Brain microvascular endothelial cell (primary cell): ENCODE data around the gene NFKB2.

Experiments
- DNase-seq: peaks from one replicate; pipeline ENCODE4 v3.0.0-alpha.2; 2020
- H3K27ac ChIP-seq: fragments of 250-450 bp; sonication (Bioruptor Pico); 2 replicates; pipeline ENCODE4 v1.5.1; 2020; ENCODE audit warnings: mild to moderate bottlenecking, moderate library complexity
- H3K27me3 ChIP-seq: fragments of 250-450 bp; sonication (Bioruptor Pico); replicated peaks from 2 replicates; pipeline ENCODE4 v1.5.1; 2020; ENCODE audit warnings: mild to moderate bottlenecking
- H3K36me3 ChIP-seq: fragments of 250-450 bp; sonication (Bioruptor Pico); replicated peaks from 2 replicates; pipeline ENCODE4 v1.5.1; 2020; ENCODE audit warnings: mild to moderate bottlenecking
- H3K4me3 ChIP-seq: 2 replicates; pipeline ENCODE4 v1.5.1; 2011; ENCODE audit warnings: low read depth, mild to moderate bottlenecking, control low read depth, low read length, moderate library complexity
- CTCF ChIP-seq: IDR thresholded peaks from 2 replicates; pipeline ENCODE4 v1.5.1; 2011; ENCODE audit warnings: low read depth, mild to moderate bottlenecking, moderate library complexity, low read length, control low read depth, inconsistent platforms; ENCODE audit errors: missing control alignments
- in situ Hi-C: cut with HindIII; loops from 2 replicates; pipeline ENCODE4 v1.10.0; 2017; ENCODE audit warnings: low sequenced_read_pairs, low pct_ligation_motif_present

Gene NFKB2

DNA sequence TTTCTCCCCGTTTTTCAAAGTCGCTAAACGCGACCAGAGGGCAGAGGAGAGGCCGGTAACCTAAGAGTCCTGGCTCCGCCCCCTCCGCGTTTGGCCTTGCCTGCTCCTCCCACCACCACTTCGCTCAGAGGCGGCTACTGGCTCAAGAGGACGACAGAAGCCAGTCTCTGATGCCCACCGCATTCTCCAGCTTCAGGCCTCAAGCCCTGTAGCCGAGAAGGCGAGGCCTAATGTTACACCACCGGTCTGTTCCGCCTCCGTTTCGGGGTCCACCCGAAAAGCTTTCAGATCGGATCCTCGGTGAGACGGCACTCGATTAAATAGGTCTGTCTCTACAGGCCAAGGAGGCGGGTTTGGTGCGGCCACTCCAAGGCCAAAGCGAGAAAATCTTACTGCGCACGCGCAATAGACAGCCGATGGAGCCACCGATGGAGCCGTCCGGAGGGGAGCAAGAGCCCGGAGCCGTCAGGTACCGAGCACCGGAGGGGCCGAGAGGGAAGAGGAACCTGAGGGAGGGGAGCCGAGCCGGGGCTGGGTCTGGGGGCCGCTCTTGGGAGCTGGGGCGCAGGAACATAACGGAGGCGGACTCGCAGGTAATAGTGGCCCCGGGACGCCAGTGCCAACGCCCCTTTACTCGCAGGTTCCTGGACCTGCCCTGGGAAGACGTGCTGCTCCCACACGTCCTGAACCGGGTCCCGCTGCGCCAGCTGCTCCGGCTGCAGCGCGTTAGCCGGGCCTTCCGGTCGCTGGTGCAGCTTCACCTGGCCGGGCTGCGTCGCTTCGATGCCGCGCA, 25.4 kb downstream of the NFKB2 start, which contains the start of gene FBXL15:
Gene FBXL15, plus strand, starts transcription at position 123 of the 793 bp plus-strand sequence. Its CDS starts 294 bp downstream, at position 417.
- DNase-seq: peak; percentile 95
- H3K27ac ChIP-seq: peak within 1 kb of the TSS; percentile 44
- in situ Hi-C loops: no loop called here
- TF ChIP-seq CTCF: no peak
- H3K27me3 ChIP-seq: peaks cover 7% of the 10 kb centered on the region
- peaks cover 7% of the 10 kb centered on the region for H3K36me3 ChIP-seq
- H3K4me3 ChIP-seq: peak within 1 kb of the TSS; percentile 87

GRCh38 chr10:102421507-102421756, 25.9 kb downstream of the NFKB2 start:
- Histone ChIP-seq H3K27ac (peak overlapping the region; percentile 44), H3K4me3 (peak overlapping the region; percentile 87), H3K27me3 (peaks cover 7% of the 10 kb centered on the region), H3K36me3 (peaks cover 7% of the 10 kb centered on the region)
- no peak for DNase-seq
- no peak for TF ChIP-seq CTCF
- in situ Hi-C loops: no loop called here

DNA sequence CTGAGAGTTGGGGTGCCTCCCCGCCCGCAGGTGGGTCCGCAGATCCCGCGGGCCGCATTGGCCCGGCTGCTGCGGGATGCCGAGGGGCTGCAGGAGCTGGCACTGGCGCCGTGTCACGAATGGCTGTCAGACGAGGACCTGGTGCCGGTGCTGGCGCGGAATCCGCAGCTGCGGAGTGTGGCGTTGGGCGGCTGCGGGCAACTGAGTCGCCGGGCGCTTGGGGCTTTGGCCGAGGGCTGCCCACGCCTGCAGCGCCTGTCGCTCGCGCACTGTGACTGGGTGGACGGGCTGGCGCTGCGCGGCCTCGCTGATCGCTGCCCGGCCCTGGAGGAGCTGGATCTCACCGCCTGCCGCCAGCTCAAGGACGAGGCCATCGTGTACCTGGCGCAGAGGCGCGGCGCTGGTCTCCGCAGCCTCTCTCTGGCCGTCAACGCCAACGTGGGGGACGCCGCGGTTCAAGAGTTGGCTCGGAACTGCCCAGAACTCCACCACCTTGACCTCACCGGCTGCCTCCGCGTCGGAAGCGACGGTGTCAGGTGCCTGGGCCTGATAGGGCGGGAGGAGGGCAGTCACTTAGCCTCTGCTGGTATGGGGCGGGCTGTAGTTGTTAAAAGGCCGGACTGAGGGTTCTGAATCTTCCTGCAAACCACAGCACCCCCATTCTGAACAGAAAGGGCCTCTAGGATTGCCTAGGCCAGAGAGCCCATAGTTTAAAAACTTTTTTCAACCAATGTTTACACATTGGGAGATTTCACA, 26.4 kb downstream of the NFKB2 start:
- no peak for DNase-seq
- in situ Hi-C loops: no loop called here
- Histone ChIP-seq H3K36me3 (peaks cover 7% of the 10 kb centered on the region), H3K27ac (no peak overlapping the region), H3K4me3 (peak overlapping the region; percentile 87), H3K27me3 (peaks cover 7% of the 10 kb centered on the region)
- no peak for TF ChIP-seq CTCF

GRCh38 chr10:102422545-102423129, 27.1 kb downstream of the NFKB2 start:
- Histone ChIP-seq H3K4me3 (peak overlapping the region; percentile 87), H3K36me3 (peaks cover 7% of the 10 kb centered on the region), H3K27me3 (peaks cover 7% of the 10 kb centered on the region), H3K27ac (no peak overlapping the region)
- peak; percentile 45 for DNase-seq
- TF ChIP-seq CTCF: peak; percentile 91
- in situ Hi-C loops: no loop called here

DNA sequence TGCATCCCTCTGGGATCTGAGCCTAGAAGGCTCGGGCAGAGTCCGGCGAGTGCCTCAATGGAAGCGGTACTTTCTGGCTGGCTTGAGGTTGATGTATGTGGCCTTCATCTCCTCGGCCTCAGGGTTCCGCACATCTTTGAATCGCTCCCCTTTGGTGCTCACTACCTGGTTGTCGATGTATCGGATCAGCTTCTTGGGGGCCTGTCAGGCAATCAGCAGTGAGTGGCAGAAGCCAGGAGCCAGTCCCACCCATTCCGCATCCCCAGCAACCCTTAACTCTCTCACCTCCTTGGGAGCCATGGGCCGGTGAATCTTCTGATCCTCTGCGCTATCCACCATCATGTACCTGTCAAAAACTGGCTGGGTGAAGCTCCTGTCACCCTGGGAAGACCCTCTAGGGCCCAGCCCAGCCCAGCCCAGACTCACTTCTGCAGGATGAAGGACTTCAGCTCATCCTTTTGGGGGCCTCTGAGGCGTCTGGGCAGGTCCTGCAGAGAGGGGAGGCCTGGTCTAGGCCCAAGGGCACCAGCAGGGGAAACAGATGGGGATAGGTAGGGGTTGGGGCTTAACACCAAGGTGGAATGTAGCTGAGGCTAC, 28.0 kb downstream of the NFKB2 start:
- Histone ChIP-seq H3K36me3 (peaks cover 7% of the 10 kb centered on the region), H3K4me3 (no peak overlapping the region), H3K27me3 (peaks cover 5% of the 10 kb centered on the region), H3K27ac (no peak overlapping the region)
- TF ChIP-seq CTCF: no peak
- no peak for DNase-seq
- in situ Hi-C loops: no loop called here
